ENCODE measurements around the gene ABI3BP.

DNA sequence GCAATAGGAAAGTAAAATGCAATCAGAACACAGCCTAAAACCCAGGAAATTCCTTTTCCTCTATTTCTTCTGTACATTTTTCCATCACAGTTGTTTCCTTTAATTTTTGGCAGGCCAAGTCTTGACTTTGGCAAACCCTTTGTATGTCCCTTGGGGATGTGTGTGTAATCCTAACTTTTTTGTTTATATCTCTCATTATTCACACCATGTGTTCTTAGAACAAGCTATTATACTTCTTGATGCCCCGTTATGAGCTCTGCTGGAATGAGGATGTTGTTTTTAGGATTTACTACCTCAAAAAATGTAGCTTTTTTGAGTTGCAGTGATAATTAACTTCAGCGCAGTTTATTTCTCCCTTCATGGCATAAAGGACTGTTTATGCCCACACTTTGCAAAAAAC is 123.4 kb downstream of the ABI3BP start:
- TF ChIP-seq, protein P1, sequence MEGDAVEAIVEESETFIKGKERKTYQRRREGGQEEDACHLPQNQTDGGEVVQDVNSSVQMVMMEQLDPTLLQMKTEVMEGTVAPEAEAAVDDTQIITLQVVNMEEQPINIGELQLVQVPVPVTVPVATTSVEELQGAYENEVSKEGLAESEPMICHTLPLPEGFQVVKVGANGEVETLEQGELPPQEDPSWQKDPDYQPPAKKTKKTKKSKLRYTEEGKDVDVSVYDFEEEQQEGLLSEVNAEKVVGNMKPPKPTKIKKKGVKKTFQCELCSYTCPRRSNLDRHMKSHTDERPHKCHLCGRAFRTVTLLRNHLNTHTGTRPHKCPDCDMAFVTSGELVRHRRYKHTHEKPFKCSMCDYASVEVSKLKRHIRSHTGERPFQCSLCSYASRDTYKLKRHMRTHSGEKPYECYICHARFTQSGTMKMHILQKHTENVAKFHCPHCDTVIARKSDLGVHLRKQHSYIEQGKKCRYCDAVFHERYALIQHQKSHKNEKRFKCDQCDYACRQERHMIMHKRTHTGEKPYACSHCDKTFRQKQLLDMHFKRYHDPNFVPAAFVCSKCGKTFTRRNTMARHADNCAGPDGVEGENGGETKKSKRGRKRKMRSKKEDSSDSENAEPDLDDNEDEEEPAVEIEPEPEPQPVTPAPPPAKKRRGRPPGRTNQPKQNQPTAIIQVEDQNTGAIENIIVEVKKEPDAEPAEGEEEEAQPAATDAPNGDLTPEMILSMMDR (IDR thresholded peaks at IDR 0.05 in 2 of 3, conservative IDR thresholded peaks at IDR 0.05 in 1 of 3; ENCODE audit: control insufficient read depth in 2 of 3, extremely low read depth in 1 of 3, insufficient read depth in 1 of 3, low read depth in 3 of 3, low read length in 3 of 3), result no peak
- TF ChIP-seq POLR2A (IDR thresholded peaks at IDR 0.05; ENCODE audit: low read depth, low read length), result no peak
- TF ChIP-seq EP300 (IDR thresholded peaks at IDR 0.05; ENCODE audit: borderline replicate concordance in 1 of 2, control insufficient read depth in 1 of 2, low read depth in 2 of 2, low read length in 2 of 2), result no peak
- no peak for TF ChIP-seq SRF (IDR thresholded peaks at IDR 0.05; ENCODE audit: low read depth in 2 of 2, low read length in 2 of 2)
